Dedifferentiated amniotic fluid mesenchymal stem cell (primary cell): ENCODE data around the gene TCF23.
"Not testable (repeated sequence)": the region's sequence is repeated elsewhere in the genome, so short reads cannot be mapped to it uniquely, and the experiment has no call there.

Source experiments
- DNase-seq: peaks from one replicate; pipeline ENCODE4 v3.0.0-alpha.2; 2016; ENCODE audit errors: extremely low spot score

TCF23 gene

GRCh38 chr2:27148801-27149439, at the start of gene TCF23:
Gene TCF23 (plus strand): TSS chr2:27149004. CDS start chr2:27149134, 130 bp downstream.
- DNase-seq: no peak

- no peak for DNase-seq
Measured at GRCh38 chr2:27099334-27099955, 49.4 kb upstream of the TCF23 start.

GRCh38 chr2:27100036-27100435, 48.8 kb upstream of the TCF23 start:
- DNase-seq: no peak

- no peak for DNase-seq
Measured at GRCh38 chr2:27102329-27102728, 46.5 kb upstream of the TCF23 start.

GRCh38 chr2:27105981-27106380, 42.8 kb upstream of the TCF23 start:
- DNase-seq: no peak

- no peak for DNase-seq
Measured at GRCh38 chr2:27108221-27108620, 40.6 kb upstream of the TCF23 start.

- no peak for DNase-seq
Measured at GRCh38 chr2:27109083-27109482, 39.7 kb upstream of the TCF23 start.

- not testable (repeated sequence) for DNase-seq
Measured at GRCh38 chr2:27110603-27111352, 38.0 kb upstream of the TCF23 start.

- DNase-seq: not testable (repeated sequence)
Measured at GRCh38 chr2:27111392-27112078, 37.3 kb upstream of the TCF23 start.

- no peak for DNase-seq
Measured at GRCh38 chr2:27115519-27115918, 33.3 kb upstream of the TCF23 start.

GRCh38 chr2:27117995-27118524, 30.7 kb upstream of the TCF23 start:
- DNase-seq: no peak

GRCh38 chr2:27118525-27119329, 30.1 kb upstream of the TCF23 start, which contains the start of gene CGREF1:
Gene CGREF1 (minus strand): TSS chr2:27119128. CDS start chr2:27104366, 14,762 bp downstream.
- no peak for DNase-seq

- DNase-seq: not testable (repeated sequence)
Measured at GRCh38 chr2:27119330-27119670, 29.5 kb upstream of the TCF23 start.

GRCh38 chr2:27121906-27122305, 26.9 kb upstream of the TCF23 start:
- no peak for DNase-seq

- no peak for DNase-seq
Measured at GRCh38 chr2:27122791-27123190, 26.0 kb upstream of the TCF23 start.

GRCh38 chr2:27123302-27124150, 25.3 kb upstream of the TCF23 start, which contains the start of gene ABHD1:
Gene ABHD1 (plus strand): TSS chr2:27123815. CDS start chr2:27123949, 134 bp downstream.
- no peak for DNase-seq

GRCh38 chr2:27125104-27125503, 23.7 kb upstream of the TCF23 start:
- no peak for DNase-seq

GRCh38 chr2:27126252-27126710, 22.5 kb upstream of the TCF23 start:
- no peak for DNase-seq

- no peak for DNase-seq
Measured at GRCh38 chr2:27127883-27128667, 20.7 kb upstream of the TCF23 start.
